ENCODE measurements around the gene LRRC8C.
"Not testable (repeated sequence)": the region's sequence is repeated elsewhere in the genome, so short reads cannot be mapped to it uniquely, and the experiment has no call there.

Gene LRRC8C

GRCh38 chr1:89673251-89673650, 40.3 kb downstream of the LRRC8C start:
- no peak for DNase-seq

- DNase-seq: no peak
Observed at GRCh38 chr1:89675677-89676076, 42.8 kb downstream of the LRRC8C start.

GRCh38 chr1:89681045-89681729, 48.3 kb downstream of the LRRC8C start:
- no peak for DNase-seq

- DNase-seq: no peak
Observed at GRCh38 chr1:89682611-89683010, 49.7 kb downstream of the LRRC8C start.

- no peak for DNase-seq
Observed at GRCh38 chr1:89685461-89685860, 52.5 kb downstream of the LRRC8C start.

GRCh38 chr1:89686520-89686919, 53.6 kb downstream of the LRRC8C start:
- no peak for DNase-seq

GRCh38 chr1:89687254-89687653, 54.3 kb downstream of the LRRC8C start:
- DNase-seq: no peak

- DNase-seq: no peak
Observed at GRCh38 chr1:89688607-89689006, 55.7 kb downstream of the LRRC8C start.

GRCh38 chr1:89689234-89689633, 56.3 kb downstream of the LRRC8C start:
- no peak for DNase-seq

GRCh38 chr1:89690595-89690994, 57.7 kb downstream of the LRRC8C start:
- no peak for DNase-seq

- DNase-seq: no peak
Observed at GRCh38 chr1:89692601-89693521, 59.9 kb downstream of the LRRC8C start.

GRCh38 chr1:89695847-89696246, 62.9 kb downstream of the LRRC8C start:
- no peak for DNase-seq

GRCh38 chr1:89697383-89697782, 64.5 kb downstream of the LRRC8C start:
- DNase-seq: no peak

GRCh38 chr1:89698020-89698560, 65.2 kb downstream of the LRRC8C start:
- DNase-seq: no peak

GRCh38 chr1:89698624-89699023, 65.7 kb downstream of the LRRC8C start:
- no peak for DNase-seq

GRCh38 chr1:89699451-89699986, 66.6 kb downstream of the LRRC8C start:
- no peak for DNase-seq

- no peak for DNase-seq
Observed at GRCh38 chr1:89701746-89702241, 68.9 kb downstream of the LRRC8C start.

- no peak for DNase-seq
Observed at GRCh38 chr1:89702520-89703045, 69.7 kb downstream of the LRRC8C start.

- no peak for DNase-seq
Observed at GRCh38 chr1:89703469-89703868, 70.5 kb downstream of the LRRC8C start.

- no peak for DNase-seq
Observed at GRCh38 chr1:89704014-89704413, 71.1 kb downstream of the LRRC8C start.

GRCh38 chr1:89704885-89705284, 72.0 kb downstream of the LRRC8C start:
- not testable (repeated sequence) for DNase-seq

GRCh38 chr1:89705901-89706699, 73.2 kb downstream of the LRRC8C start:
- DNase-seq: no peak

- no peak for DNase-seq
Observed at GRCh38 chr1:89706700-89707012, 73.7 kb downstream of the LRRC8C start.

Data from NCI-H187 treated with DMSO at 0.1 percent for 48 hours (cell line).